NCI-H345 treated with DMSO at 0.1 percent for 48 hours (cell line): Measurements from ENCODE around the gene PLCB1.
"Not testable (repeated sequence)": the region's sequence is repeated elsewhere in the genome, so short reads cannot be mapped to it uniquely, and the experiment has no call there.

Source experiments
- DNase-seq: peaks from one replicate; lab custom pipeline; 2025; ENCODE audit not compliant: unreplicated experiment; lab: John Stamatoyannopoulos, UW

The PLCB1 gene

DNA sequence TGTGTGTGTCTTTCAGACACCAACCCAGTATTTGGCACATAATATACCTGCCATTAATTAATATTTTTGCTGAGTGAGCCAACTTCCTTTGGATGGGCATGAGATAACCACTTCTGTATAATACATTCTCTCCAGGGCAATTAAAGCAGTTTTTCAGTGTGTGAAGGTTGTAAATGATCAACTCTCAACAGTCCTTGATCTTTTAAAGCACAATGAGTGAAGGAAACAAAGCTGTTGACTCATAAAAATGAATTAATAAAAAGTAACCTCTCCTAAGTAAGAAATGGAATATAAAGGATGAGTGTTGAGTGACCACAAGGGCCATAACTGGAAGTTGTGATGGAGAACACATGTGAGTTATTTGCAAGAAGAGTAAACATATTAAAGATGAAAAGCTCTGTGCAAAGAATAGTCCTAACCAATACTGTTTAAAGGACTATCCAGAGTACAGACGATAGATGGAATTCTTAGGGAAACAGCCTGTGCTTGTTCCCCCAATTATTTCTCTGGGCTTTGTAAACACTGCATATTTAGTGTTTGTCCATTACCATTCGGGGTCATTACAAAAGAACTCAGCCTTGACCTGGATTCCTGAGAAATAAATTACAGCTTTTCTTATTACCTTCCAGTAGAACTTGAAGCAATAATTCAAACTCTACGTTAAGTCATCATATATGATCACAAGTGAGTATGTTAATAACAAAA, 446.2 kb downstream of the PLCB1 start:
- DNase-seq, result no peak

DNA sequence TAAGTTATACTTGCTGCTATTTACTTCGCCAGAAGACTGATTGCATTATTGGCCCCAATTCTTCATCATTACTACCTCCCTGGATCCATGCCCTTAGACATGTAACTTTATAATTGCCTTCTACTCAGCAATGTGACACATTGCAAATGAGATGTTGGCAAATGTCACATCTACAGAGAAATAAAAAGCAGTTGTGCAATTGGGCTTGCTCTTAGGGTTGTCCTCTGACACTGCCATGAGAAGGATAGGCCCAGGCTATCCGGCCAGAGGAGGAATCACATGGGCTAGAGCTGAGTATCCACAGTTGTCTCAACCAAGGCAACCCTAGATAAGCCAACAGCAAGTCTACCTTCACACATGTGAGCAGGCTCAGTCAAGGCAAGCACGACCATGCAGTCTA, 447.0 kb downstream of the PLCB1 start:
- DNase-seq, result no peak

DNA sequence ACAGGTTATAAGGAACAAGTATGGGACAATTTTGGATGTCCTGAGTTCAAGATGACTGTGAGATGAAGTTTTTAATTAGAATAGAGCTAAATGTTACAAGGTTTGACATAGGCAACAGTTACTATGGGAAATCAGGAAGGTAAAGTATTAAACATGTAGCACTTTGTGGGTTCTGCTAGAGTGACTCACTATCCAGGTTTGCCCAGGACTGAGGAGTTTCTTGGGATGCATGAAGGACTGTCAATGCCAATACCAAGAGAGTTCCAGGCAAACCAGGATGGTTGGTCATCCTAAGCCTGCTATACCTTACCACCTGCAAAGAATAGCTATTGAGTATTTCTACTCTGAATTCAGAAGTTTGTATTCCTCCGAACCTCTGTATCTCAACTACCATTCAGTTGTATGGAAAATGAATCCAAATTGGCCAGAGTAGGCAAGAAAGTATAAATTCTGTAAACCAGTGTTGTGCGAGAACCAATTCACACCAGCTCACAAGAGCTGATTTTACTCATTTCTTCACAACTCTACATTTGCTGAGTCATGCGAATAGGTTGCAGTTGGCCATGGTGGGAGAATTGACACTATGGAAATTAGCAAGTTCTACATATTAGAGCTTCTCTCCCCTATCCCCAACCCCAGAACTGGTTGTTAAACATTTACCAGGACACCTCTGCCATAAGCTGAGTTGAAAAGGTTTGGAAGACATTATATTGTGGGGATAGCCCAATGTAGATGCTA, 449.5 kb downstream of the PLCB1 start:
- no peak for DNase-seq

DNA sequence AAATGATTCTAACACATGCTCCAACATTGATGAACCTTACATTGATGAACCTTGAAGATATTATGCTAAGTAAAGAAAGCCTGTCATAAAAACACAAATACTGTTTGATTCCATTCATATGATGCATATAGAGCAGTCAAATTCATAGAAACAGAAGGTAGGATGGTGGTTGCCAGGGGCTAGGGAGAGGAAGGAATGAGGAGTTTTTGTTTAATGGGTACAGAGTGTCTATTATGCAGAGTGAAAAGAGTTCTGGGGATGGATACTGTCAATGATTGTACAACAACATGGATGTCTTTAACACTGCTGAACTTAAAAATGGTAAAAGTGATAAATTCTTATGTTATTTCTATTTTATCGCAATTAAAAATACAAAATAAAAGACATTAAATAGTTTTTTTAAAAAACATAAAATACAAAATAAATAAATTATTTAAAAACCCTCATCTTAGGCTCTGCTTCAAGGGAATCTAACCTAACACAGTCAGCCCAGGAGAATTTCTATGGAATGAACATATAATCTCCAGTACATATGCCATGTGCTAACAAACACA, 451.0 kb downstream of the PLCB1 start:
- no peak for DNase-seq

DNA sequence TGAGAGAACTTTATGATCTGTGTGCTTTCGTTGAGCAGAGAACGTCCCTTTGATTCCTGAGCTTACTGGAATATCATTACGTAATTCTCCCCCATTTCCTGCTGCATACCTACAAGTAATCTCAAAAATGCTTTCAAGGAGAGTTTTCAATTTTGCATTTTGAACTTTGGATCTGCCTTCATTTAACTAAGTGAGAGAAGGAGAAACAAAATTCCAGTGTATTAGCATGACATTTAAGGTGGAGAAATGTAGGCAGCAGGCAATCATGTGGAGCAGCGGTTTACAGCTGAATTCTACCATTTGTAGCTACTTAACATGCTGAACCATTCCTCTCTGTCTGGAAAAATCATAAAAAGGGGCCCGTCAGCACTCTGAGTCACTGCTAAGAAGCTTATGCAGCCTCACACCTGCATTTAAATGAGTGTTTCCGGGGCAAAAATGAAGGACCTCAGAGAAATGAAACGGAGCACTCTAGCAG, 451.5 kb downstream of the PLCB1 start:
- no peak for DNase-seq

DNA sequence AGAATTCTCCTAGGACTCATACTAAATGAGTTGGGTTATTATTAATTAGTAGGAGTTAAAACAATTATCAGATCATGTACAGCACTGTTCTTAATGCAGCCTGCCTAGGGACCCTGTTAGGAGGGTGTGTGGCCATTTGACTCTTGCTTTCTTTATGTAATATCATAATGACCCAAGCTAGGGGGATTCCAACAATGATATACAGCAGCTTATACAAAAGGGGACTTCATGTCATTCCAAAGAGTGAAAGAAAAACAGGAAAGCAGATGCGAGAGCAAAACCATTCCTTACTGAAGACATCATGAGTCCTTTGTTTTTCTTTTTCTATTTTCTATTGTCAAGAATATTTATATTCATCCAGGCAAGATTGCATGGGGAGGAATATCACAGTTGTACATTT, 455.2 kb downstream of the PLCB1 start:
- DNase-seq, result no peak

DNA sequence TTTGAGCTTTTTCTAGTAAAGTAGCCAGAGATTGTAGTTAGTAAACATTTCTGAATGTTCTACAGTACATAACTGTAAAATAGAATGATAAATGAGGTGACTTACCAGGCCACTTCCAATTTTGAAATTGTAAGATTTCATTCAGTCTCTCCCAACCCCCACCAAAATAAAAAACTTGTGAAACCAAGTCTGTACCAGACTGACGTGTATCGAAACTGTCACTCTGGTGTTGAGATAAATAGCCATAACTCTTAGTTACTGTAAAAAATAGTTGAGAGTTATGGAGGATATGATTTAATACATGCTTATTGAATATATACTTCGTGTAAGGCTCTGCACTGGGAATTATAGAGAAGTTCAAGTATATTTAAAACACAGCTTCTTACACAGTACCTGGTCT, 455.7 kb downstream of the PLCB1 start:
- DNase-seq, result no peak

DNA sequence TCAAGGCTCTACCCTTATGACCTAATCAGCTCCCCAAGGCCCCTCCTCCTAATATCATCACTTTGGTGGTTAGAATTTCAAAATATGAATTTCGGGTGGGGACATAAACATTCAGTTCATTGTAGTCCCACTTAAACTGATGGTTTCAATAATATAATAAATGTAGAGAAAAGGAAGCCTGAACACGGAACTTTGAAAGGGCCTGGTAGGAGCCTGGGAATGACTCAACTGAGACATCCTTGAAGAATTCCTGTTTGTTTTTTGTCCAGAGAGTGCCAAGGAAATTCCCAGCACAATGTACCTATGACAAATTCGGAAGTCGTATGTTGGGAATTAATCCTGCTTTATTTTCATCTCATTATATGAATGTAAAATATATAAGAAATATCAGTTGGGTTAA, 457.9 kb downstream of the PLCB1 start:
- DNase-seq, result no peak

DNA sequence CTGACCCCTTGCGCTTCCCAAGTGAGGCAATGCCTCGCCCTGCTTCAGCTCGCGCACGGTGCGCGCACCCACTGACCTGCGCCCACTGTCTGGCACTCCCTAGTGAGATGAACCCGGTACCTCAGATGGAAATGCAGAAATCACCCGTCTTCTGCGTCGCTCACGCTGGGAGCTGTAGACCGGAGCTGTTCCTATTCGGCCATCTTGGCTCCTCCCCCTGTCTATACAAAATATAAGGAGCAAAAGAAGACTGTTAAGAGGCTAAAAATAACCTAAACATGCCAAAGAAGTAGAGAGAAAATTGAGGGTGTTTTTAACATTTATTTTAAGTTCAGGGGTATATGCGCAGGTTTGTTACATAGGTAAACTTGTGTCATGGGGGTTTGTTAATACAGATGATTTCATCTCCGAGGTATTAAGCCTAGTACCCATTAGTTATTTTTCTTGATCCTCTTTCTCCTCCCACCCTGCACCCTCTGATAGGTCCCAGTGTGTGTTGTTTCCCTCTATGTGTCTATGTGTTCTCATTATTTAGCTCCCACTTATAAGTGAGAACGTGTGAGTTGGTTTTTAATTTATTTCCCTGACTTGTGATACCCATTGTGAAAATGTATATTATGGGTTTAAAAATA, 469.0 kb downstream of the PLCB1 start:
- not testable (repeated sequence) for DNase-seq

DNA sequence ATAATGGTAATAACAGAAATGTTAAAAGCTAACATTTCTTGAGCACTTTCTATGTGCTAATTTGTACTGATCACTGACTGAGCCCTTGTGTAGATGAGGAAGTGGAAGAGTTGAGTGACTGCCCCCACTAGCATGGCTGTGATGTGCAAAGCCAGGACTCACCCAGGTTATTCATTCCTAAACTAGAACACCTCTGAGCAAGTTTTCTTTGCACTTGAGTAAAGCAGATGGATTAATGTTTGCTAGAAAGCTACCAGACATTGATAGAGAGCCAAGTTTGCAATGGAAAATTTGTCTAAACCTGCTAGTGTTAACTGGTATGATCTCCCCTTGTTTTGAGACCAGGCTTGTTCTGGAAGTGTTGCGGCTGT, 469.5 kb downstream of the PLCB1 start:
- no peak for DNase-seq

DNA sequence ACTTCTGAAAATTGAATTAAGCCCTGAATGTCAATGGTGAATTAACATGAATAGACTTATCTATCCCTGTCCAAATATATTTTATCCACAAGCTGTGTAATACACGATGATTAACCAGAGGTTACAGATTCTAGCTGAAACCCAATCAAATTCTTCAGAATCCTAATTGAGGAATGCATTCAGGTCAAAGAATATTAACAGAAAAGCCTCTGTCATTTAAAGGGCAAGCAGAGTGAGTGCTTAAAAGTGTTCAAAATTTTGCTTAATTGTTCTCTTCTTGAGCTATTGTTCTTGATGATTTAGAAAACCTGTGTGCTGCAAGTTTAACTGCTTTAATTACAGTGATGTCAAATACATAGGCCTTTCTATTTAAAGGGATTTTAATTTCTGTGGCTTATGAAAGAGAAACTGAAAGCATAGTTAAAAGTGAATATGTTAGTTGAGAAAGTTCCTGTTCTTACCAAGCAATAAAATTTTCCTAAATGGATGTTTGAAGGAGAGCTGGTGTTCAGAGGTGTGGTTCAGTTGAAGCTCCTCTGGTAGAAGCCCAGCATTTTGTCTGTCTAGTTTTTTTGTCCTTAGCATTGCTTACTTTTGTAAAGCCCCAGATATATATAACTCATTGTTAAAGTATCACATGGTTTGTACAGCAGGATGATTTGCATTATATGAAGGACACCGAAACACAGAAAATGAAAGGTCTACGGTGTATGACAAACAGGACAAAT, 470.5 kb downstream of the PLCB1 start:
- no peak for DNase-seq

DNA sequence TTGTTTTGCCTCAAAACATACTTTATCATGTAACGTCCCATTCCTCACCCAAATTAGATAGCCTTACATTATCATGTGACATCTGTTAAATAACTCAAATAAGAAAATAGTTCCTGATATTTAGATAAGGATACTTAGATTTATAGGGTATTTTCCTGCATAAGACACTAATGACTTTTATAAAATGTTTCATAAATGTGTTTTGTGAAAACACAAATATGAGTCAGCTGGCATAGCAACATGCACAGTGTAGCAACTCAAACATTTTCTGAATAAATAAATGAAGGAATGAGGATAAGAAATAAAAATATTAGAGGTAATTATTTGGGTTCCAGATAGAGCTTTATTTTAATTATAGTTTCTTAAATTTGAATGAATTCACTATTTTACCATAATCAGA, 476.4 kb downstream of the PLCB1 start:
- DNase-seq, result no peak

DNA sequence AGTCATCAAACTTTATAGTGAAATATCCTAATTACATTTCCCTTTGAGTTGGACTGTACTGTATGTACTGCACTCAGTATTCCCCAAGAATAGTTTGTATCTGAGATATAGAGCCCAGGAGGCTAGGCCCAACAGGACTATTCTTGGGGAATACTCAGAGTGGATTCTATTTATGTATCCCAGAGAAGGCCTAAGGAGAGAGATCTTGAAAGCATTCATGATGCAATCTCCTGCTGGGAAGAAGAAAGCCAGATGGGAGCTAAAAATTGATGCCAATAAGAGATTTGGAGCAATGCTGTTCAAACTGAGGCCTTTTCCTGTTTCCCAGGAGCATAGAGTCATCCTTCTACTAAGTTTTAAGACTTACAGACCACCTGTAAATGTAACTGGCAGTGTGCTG, 484.7 kb downstream of the PLCB1 start:
- DNase-seq, result no peak

DNA sequence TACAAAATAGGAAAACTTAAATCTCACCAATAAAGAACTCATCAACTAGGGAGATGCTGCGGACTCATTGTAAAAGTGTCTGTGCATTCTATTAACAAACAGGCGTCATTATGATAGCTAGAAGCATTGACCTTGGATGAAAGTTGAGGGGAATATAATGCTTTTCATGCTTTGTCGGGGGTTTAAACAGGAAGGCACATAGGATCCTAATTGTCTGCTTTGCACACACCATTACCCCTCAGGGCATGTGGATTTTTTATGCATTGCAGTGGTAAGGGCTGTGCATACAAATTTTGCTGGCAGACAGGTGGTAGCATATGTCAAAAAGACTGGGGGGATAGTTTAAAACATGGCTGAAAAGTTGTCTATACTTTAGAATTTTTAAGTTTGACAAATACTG, 488.9 kb downstream of the PLCB1 start:
- DNase-seq, result peak; percentile 17

DNA sequence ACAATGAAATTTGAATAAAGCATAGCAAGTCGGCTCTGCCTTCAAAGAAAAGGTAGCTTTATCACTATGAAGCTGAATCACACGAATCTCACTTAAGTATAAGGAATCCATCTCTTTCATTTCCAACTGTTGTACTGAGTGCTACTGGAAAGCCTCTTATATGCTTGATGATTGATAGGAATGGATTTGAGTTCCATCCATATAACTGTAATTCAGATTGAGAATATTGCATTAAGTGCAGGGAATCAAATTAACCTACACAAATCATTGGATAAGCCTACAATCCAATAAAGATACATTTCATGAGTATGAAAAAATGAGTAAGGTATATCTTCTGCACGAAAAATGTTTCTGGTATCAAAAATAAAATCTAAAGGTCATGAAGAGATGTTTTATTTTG, 492.0 kb downstream of the PLCB1 start:
- DNase-seq, result no peak

DNA sequence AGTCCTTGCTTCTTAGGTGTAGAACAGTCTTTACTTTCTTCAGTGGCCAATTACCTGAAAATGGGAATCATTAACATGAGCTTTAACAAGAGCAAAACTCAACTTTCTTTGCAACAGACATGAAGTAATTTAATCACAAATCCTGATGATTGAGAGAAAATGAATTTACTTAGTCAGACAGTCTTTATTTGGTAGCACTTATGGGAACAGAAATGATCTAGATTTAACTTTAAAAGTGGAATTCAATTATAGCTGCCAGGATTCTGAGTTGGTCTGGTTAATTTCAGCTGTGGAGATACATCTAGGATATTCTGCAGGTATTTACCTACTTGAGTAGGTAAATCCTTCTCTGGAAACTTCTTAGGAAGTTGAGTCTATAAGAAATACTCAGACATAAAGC, 492.6 kb downstream of the PLCB1 start:
- DNase-seq, result no peak

DNA sequence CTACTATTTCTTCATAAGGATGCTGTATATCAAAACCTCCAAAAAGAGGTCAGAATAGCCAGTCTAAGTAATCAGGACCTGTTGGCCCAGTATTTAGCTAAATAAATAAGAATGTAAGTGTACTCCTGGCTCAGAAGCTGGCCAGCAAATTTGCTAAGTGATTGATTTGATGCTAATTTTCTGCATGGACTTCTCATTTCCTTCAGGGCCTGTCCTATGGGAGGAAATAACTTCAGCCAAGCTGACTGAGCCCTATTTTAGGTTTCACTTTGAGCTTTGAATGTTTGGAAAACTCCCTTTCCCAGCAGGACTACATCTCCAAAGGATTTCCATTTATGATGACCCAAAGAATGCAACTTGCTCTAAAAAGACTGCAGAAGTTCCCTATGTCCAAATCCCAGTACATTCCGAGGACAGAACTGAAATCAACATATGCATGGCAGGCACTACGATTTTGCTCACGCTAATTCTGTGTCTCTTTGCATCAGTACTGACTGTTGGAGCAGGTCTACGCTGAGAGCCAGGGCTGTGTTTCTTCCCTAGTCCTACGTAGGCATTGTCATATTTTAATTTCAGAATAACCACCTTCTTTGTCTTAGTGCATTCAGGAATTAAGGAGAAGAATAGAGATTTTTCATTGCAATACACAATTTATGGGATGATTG, 495.4 kb downstream of the PLCB1 start:
- DNase-seq, result no peak

DNA sequence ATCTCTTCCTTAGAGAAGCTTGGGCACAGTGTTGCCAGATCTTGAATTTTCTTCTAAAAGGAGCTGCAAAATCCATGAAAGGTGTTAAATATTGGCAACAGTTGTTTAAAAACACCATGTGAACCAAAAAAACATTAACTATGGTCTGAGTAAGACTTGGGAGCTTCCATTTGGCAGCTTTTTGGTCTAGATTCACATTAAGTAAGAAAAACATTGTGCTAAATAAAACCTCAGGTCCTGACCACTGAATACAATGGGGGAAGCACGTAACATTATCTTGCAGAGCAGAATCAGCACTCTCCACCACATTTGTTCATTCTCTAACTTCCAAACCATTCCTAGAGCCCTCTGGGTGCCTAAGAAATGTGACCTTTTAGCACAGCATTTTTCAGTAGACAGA, 499.2 kb downstream of the PLCB1 start:
- no peak for DNase-seq

DNA sequence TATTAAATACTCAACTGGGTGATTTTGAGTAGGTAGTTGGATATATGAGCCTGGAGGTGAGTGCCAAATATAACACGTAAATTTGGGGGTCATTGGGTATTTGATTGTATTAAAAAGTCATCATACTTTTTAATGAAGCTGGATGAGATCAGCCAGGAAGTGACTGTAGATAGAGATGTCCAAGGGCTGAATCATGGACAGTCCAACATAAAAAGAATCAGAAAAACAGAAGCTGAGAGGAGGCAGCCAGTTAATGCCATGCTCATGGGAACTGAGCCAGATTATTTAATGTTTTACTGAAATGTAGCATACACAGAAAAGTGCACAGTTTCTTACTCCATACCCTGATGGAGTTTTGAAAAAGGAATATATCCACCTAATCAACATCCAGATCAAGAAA, 501.3 kb downstream of the PLCB1 start:
- no peak for DNase-seq

DNA sequence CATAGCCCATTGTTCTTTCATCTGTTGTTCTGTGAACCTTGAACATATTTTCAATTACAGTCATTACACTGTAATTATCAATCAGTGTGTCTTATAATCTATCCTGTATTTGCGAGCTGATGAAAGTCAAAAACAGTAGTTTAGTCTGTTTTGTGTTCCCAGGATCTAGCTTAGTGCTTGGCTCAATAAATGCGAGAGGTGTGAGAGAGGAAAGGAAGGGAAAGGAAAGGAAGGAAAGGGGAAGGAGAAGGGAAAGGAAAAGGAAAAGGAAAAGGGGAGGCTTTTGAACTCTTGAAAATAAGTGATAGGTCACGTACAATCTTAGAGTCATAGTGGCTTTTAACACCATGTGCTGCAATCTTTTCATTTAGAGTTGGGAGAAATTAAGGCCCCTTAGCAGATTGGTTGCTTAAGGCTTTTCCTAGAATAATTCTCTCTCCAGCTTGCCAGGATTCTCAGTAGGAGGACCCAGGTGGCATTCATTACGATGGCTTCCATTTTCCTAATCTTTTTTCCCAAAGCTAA, 503.0 kb downstream of the PLCB1 start:
- no peak for DNase-seq

DNA sequence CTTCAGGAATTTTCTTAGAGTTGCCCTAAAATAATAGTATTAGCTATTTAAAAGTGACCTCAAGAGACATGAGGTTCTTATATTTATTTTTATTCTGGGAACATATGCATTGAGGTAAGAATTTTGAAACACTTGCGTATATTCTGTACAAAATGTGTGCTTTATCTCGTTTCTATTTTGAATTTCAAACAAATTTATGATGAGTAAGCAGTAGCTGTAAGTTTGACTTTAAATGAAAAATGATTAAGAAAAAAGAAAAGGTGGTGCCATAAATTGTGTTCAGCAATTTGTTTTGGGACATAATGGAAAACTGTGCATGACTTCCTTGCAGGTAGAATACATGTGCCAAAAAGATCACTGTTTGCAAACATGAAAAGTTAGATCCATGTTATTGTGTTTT, 503.8 kb downstream of the PLCB1 start:
- no peak for DNase-seq
